ENCODE data around the gene C9orf50.
A peak's percentile ranks its signal among the peaks of the same experiment; 100 is the strongest.

C9orf50 gene

DNA sequence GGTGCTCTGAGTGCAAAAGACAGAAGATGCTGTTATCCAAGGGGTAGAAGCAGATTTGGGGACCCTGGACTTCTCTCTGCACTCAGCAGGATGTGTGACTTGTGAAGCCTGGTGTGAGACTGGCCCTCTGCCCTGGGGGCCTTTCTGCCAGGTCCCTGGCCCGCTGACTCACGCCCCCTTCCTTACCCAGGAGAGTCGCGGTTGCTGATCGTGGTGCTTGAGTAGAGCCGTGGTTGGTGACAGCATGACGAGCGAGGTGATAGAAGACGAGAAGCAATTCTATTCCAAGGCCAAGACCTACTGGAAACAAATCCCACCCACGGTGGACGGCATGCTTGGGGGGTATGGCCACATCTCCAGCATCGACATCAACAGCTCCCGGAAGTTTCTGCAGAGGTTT lies 11.6 kb upstream of the C9orf50 start:
- no peaks in the 10 kb centered on the region for H3K9me3 ChIP-seq (ENCODE audit: control insufficient read depth in 2 of 2, low read length in 2 of 2)
- H3K36me3 ChIP-seq (ENCODE audit: control insufficient read depth in 2 of 2, insufficient read depth in 2 of 2, low read length in 2 of 2) = peaks cover 38 to 46% of the 10 kb centered on the region in 2 donors
- peaks cover 6 to 11% of the 10 kb centered on the region in 2 donors for H3K4me1 ChIP-seq (ENCODE audit: control insufficient read depth in 2 of 2, insufficient read depth in 2 of 2, low read length in 2 of 2)
- no peak overlapping the region for H3K9ac ChIP-seq (ENCODE audit: low read depth in 1 of 2, low read length in 2 of 2)
- H3K4me3 ChIP-seq (ENCODE audit: low read length in 2 of 2) = no peak overlapping the region
- no peak overlapping the region for H3K27ac ChIP-seq (ENCODE audit: low read depth in 2 of 2, low read length in 2 of 2)
- H3K27me3 ChIP-seq (ENCODE audit: control insufficient read depth in 2 of 2, insufficient read depth in 2 of 2, low read length in 2 of 2) = no peaks in the 10 kb centered on the region

DNA sequence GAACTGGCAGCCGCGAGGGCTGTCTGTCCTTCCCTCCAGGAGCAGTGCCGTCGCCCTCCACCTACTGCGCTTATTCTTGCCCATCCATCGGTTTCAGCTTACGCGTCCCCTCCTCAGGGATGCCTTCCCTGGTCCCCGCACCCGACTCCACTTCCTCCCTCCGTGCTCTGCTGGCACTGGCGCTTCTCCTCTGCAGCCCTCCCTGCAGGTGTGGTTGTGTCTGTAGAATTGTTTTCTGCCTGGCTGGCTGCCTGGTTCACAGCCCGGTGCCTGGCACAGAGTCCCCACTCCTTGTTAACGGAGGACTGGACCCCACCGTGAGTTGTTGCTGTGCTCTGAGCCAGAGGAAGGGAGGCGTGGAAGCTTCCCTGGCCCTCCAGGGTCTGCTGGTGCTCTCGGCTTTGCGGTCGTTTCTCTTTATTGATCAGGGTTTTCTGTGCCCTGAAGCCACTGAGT lies 10.8 kb upstream of the C9orf50 start:
- no peaks in the 10 kb centered on the region for H3K27me3 ChIP-seq (ENCODE audit: control insufficient read depth in 2 of 2, insufficient read depth in 2 of 2, low read length in 2 of 2)
- H3K36me3 ChIP-seq (ENCODE audit: control insufficient read depth in 2 of 2, insufficient read depth in 2 of 2, low read length in 2 of 2) = peaks cover 32 to 39% of the 10 kb centered on the region in 2 donors
- no peaks in the 10 kb centered on the region for H3K9me3 ChIP-seq (ENCODE audit: control insufficient read depth in 2 of 2, low read length in 2 of 2)
- H3K27ac ChIP-seq (ENCODE audit: low read depth in 2 of 2, low read length in 2 of 2) = no peak overlapping the region
- peaks cover 13 to 19% of the 10 kb centered on the region in 2 donors for H3K4me1 ChIP-seq (ENCODE audit: control insufficient read depth in 2 of 2, insufficient read depth in 2 of 2, low read length in 2 of 2)
- H3K9ac ChIP-seq (ENCODE audit: low read depth in 1 of 2, low read length in 2 of 2) = no peak overlapping the region
- H3K4me3 ChIP-seq (ENCODE audit: low read length in 2 of 2) = no peak overlapping the region

DNA sequence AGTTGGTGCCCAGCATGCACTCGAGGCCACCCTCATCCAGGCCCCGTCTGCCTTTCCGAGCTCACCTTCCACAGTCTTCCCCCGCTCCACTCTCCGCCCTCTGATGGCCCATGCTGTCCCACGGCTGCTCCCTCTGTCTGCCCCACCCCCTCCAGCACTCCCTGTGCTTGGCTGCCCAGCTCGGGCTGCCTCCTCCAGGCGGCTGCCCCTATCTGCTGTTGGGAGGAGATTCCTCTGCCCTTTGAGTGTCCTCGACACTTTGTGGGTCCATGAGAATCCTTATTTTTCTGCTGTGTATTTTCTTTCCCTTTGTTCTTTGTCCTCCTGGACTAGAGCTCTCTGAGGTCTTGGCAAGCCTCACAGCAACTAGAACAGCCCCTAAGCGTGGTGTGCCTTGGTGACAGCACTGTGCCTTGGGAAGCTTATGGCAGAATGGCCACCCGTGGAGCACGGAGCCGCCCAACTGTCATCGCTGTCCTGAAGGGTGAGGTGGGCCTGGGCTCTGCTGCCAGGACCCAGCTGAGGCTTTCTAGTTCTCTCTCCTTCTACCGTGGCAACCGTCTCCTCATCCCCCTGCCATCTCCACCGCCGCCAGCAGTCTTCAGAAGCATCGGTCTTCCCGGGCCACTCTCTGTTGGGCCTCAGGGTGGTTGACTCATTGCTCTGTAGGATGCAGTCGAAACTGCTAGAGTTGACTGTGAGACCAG lies 10.2 kb upstream of the C9orf50 start:
- H3K36me3 ChIP-seq (ENCODE audit: control insufficient read depth in 2 of 2, insufficient read depth in 2 of 2, low read length in 2 of 2) = peaks cover 32 to 37% of the 10 kb centered on the region in 2 donors
- peaks cover 14 to 22% of the 10 kb centered on the region in 2 donors for H3K4me1 ChIP-seq (ENCODE audit: control insufficient read depth in 2 of 2, insufficient read depth in 2 of 2, low read length in 2 of 2)
- H3K27me3 ChIP-seq (ENCODE audit: control insufficient read depth in 2 of 2, insufficient read depth in 2 of 2, low read length in 2 of 2) = no peaks in the 10 kb centered on the region
- H3K9me3 ChIP-seq (ENCODE audit: control insufficient read depth in 2 of 2, low read length in 2 of 2) = no peaks in the 10 kb centered on the region
- no peak overlapping the region for H3K9ac ChIP-seq (ENCODE audit: low read depth in 1 of 2, low read length in 2 of 2)
- H3K27ac ChIP-seq (ENCODE audit: low read depth in 2 of 2, low read length in 2 of 2) = no peak overlapping the region
- no peak overlapping the region for H3K4me3 ChIP-seq (ENCODE audit: low read length in 2 of 2)

DNA sequence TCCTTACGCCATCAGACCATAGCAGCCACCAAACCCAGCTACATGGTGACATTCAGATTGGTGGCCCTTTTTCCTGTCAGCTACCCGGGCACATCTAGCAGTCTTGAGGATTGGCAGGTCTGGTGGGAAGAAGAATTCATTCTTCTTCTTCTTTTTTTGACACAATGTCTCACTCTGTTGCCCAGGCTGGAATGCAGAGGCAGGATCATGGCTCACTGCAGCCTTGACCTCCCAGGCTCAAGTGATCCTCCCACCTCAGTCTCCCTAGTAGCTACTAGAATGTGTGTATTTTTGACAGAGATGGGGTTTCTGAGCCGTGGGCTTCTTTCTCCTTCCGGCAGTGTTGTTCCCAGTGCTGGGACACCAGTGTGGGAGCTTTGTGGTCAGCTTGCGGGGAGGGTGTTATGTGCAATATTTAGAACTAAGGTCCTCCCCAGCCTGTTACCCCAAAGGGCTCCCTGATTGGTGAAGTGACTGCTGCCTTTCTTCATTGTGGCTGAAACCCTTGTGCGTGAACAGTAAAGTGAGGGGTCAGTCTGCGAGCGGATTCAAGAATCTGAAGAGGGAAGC lies 8.4 kb upstream of the C9orf50 start:
- Histone ChIP-seq H3K27ac (ENCODE audit: low read depth in 2 of 2, low read length in 2 of 2) (no peak overlapping the region), H3K4me1 (ENCODE audit: control insufficient read depth in 2 of 2, insufficient read depth in 2 of 2, low read length in 2 of 2) (peaks cover 14 to 22% of the 10 kb centered on the region in 2 donors), H3K9me3 (ENCODE audit: control insufficient read depth in 2 of 2, low read length in 2 of 2) (no peaks in the 10 kb centered on the region), H3K27me3 (ENCODE audit: control insufficient read depth in 2 of 2, insufficient read depth in 2 of 2, low read length in 2 of 2) (no peaks in the 10 kb centered on the region), H3K36me3 (ENCODE audit: control insufficient read depth in 2 of 2, insufficient read depth in 2 of 2, low read length in 2 of 2) (peaks cover 18 to 21% of the 10 kb centered on the region in 2 donors), H3K4me3 (ENCODE audit: low read length in 2 of 2) (no peak overlapping the region), H3K9ac (ENCODE audit: low read depth in 1 of 2, low read length in 2 of 2) (no peak overlapping the region)

- H3K36me3 ChIP-seq (ENCODE audit: control insufficient read depth in 2 of 2, insufficient read depth in 2 of 2, low read length in 2 of 2) = peaks cover 13 to 16% of the 10 kb centered on the region in 2 donors
- H3K4me1 ChIP-seq (ENCODE audit: control insufficient read depth in 2 of 2, insufficient read depth in 2 of 2, low read length in 2 of 2) = peaks cover 14 to 24% of the 10 kb centered on the region in 2 donors
- H3K27ac ChIP-seq (ENCODE audit: low read depth in 2 of 2, low read length in 2 of 2) = no peak overlapping the region
- no peak overlapping the region for H3K9ac ChIP-seq (ENCODE audit: low read depth in 1 of 2, low read length in 2 of 2)
- no peaks in the 10 kb centered on the region for H3K27me3 ChIP-seq (ENCODE audit: control insufficient read depth in 2 of 2, insufficient read depth in 2 of 2, low read length in 2 of 2)
- H3K4me3 ChIP-seq (ENCODE audit: low read length in 2 of 2) = no peak overlapping the region
- no peaks in the 10 kb centered on the region for H3K9me3 ChIP-seq (ENCODE audit: control insufficient read depth in 2 of 2, low read length in 2 of 2)
Measured at GRCh38 chr9:129628709-129629108, 7.8 kb upstream of the C9orf50 start.

DNA sequence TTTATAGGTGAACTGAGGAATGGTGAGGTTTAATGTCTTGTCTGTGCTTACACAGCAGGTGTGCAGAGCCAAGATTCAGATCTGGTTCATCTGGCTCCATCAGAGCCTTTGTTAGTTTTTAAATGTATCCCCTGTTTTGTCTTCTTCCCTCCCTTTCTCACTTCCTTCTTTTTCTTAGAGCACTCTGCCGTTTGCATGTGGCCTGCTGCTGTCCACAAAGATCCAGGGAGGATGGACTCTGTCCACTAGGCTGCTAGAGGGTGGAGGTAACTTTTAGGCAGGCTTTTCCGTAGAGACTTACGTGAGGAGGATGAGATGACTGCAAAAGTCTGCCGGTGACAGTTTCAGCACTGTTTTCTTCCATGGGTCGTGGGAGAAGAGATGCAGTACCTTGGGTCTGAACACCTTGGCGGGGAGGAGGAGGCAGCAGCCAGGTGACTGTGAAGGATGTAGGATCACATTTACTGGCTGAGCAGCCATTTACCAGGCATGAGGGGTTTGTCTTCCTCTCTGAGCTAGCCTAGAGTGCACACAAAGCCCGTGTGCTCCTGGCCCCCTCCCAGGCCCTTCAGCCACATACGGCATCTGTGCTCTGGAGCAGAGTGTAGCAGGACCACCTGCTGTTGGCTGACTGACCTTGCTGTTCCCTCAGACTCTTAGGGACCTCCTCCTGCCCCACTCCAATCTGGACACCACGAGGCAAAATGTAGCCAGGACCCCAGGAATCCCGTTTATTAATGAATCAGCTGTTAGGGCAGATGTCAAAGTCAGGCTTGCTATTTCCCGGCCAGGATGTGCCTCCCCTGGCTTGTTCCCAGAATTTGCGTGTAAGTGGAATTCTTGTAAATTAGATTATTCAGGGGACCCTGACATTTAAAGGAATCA lies 6.9 kb upstream of the C9orf50 start:
- Histone ChIP-seq H3K9ac (ENCODE audit: low read depth in 1 of 2, low read length in 2 of 2) (peak overlapping the region in 1 of 2 donors; percentile 89), H3K4me1 (ENCODE audit: control insufficient read depth in 2 of 2, insufficient read depth in 2 of 2, low read length in 2 of 2) (peaks cover 14 to 24% of the 10 kb centered on the region in 2 donors), H3K4me3 (ENCODE audit: low read length in 2 of 2) (peak overlapping the region; percentile 94 to 95)

DNA sequence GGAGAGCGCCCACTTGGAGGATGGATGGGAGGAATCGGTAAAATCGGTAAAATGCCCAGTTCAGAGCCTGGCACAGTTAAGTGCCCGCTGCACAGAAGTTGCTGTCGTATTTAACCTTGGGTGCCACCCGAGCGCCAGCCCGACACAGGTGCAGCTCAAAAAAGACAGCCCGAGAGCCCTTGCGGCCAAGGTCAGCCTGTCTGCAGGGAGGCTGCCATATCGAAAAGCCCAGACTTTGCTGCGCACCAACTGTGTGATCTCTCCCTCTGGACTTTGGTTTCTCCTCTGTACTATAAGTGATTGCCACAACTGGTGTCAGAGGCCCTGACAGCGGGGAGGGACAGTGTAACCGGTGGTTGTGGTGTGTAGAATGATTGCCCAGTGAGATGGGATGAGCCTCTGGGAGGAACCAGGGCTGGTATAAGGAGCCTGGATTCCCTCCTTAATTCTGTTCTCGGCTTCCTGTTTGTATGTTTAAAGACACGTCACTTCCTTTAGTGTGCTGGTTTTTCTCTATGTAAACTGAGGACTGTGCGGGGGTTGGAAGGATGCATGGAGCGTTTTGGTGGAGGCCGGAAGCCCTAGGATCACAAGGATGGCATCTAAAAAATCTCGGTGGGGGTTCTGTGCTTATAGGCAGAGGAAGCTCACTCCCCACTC lies 5.9 kb upstream of the C9orf50 start:
- Histone ChIP-seq H3K4me1 (ENCODE audit: control insufficient read depth in 2 of 2, insufficient read depth in 2 of 2, low read length in 2 of 2) (peaks cover 14 to 24% of the 10 kb centered on the region in 2 donors), H3K9ac (ENCODE audit: low read depth in 1 of 2, low read length in 2 of 2) (peak overlapping the region; percentile 80 to 89), H3K27me3 (ENCODE audit: control insufficient read depth in 2 of 2, insufficient read depth in 2 of 2, low read length in 2 of 2) (no peaks in the 10 kb centered on the region), H3K9me3 (ENCODE audit: control insufficient read depth in 2 of 2, low read length in 2 of 2) (no peaks in the 10 kb centered on the region), H3K27ac (ENCODE audit: low read depth in 2 of 2, low read length in 2 of 2) (peak overlapping the region; percentile 94), H3K4me3 (ENCODE audit: low read length in 2 of 2) (peak overlapping the region; percentile 94 to 95), H3K36me3 (ENCODE audit: control insufficient read depth in 2 of 2, insufficient read depth in 2 of 2, low read length in 2 of 2) (peaks cover 4 to 5% of the 10 kb centered on the region in 2 donors)

More for the DNA sequence above, 6.9 kb upstream of the C9orf50 start:
- Histone ChIP-seq H3K27ac (ENCODE audit: low read depth in 2 of 2, low read length in 2 of 2) (peak overlapping the region in 1 of 2 donors; percentile 94), H3K36me3 (ENCODE audit: control insufficient read depth in 2 of 2, insufficient read depth in 2 of 2, low read length in 2 of 2) (peaks cover 5 to 9% of the 10 kb centered on the region in 2 donors), H3K27me3 (ENCODE audit: control insufficient read depth in 2 of 2, insufficient read depth in 2 of 2, low read length in 2 of 2) (no peaks in the 10 kb centered on the region), H3K9me3 (ENCODE audit: control insufficient read depth in 2 of 2, low read length in 2 of 2) (no peaks in the 10 kb centered on the region)

DNA sequence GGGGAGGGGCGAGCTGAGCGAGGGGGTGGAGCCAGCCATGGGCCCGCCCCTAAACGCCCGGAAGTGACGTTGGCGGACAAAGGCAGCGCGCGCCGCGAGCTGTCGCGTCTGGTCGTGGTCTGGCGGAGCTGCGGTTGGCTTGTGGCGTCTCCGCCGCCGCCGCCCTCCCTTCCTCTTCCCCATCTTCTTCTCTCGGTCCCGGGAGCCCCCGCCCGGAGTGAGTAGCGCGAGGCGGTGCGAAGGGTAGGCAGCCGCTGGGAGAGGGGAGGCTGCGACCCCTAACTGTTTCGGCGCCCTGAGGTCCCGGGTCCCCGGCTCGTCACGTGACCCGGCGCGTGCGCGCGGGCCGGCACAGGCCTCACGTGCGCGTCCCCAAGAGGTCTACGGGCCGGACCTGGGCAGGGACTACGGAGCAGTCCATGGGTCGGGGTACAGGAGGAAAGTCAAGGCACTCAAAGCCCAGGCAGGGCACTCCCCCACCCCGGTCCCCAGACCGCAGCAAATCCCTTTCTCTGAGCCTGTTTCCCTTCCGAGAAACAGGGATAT lies 5.3 kb upstream of the C9orf50 start, which contains the start of gene NTMT1:
NTMT1 (plus strand) TSS at position 85 of the 546 bp plus-strand sequence. CDS start 6,541 bp downstream, outside the sequence.
- Histone ChIP-seq H3K27me3 (ENCODE audit: control insufficient read depth in 2 of 2, insufficient read depth in 2 of 2, low read length in 2 of 2) (no peaks in the 10 kb centered on the region), H3K27ac (ENCODE audit: low read depth in 2 of 2, low read length in 2 of 2) (peak within 1 kb of the TSS; percentile 94), H3K4me3 (ENCODE audit: low read length in 2 of 2) (peak within 1 kb of the TSS; percentile 94 to 95), H3K36me3 (ENCODE audit: control insufficient read depth in 2 of 2, insufficient read depth in 2 of 2, low read length in 2 of 2) (peaks cover under 1 to 4% of the 10 kb centered on the region in 2 donors), H3K9ac (ENCODE audit: low read depth in 1 of 2, low read length in 2 of 2) (peak within 1 kb of the TSS; percentile 80 to 89), H3K9me3 (ENCODE audit: control insufficient read depth in 2 of 2, low read length in 2 of 2) (no peaks in the 10 kb centered on the region), H3K4me1 (ENCODE audit: control insufficient read depth in 2 of 2, insufficient read depth in 2 of 2, low read length in 2 of 2) (peaks cover 14 to 24% of the 10 kb centered on the region in 2 donors)

- Histone ChIP-seq H3K36me3 (ENCODE audit: control insufficient read depth in 2 of 2, insufficient read depth in 2 of 2, low read length in 2 of 2) (no peaks in the 10 kb centered on the region), H3K27ac (ENCODE audit: low read depth in 2 of 2, low read length in 2 of 2) (no peak overlapping the region), H3K9ac (ENCODE audit: low read depth in 1 of 2, low read length in 2 of 2) (no peak overlapping the region), H3K4me3 (ENCODE audit: low read length in 2 of 2) (no peak overlapping the region), H3K9me3 (ENCODE audit: control insufficient read depth in 2 of 2, low read length in 2 of 2) (no peaks in the 10 kb centered on the region), H3K4me1 (ENCODE audit: control insufficient read depth in 2 of 2, insufficient read depth in 2 of 2, low read length in 2 of 2) (peaks cover 14 to 28% of the 10 kb centered on the region in 2 donors), H3K27me3 (ENCODE audit: control insufficient read depth in 2 of 2, insufficient read depth in 2 of 2, low read length in 2 of 2) (peaks cover 0 to 3% of the 10 kb centered on the region in 2 donors)
Measured at GRCh38 chr9:129624947-129625346, 4.0 kb upstream of the C9orf50 start.
